Progenitor cell of endocrine pancreas (in vitro differentiated cells): ENCODE results near the gene THPO. TPM values are rescaled to one million over a fixed set of nuclear protein-coding genes. Genes with fewer than 3 reads are reported as not detected.
A peak's percentile ranks its signal among the peaks of the same experiment; 100 is the strongest.
"Not testable (repeated sequence)": the region's sequence is repeated elsewhere in the genome, so short reads cannot be mapped to it uniquely, and the experiment has no call there.

Experiments used
- DNase-seq: peaks from one replicate; pipeline ENCODE4 v3.0.0; 2021; ENCODE audit warnings: low spot score; ENCODE audit not compliant: unreplicated experiment
- H3K27ac Mint-ChIP-seq: 2 replicates; pipeline ENCODE4 v1.8.0; 2021; ENCODE audit warnings: mild to moderate bottlenecking, moderate library complexity, mixed read lengths
- H3K27me3 Mint-ChIP-seq: 2 replicates; pipeline ENCODE4 v1.8.0; 2021; ENCODE audit warnings: mixed read lengths
- H3K36me3 Mint-ChIP-seq: 2 replicates; pipeline ENCODE4 v1.8.0; 2022; ENCODE audit warnings: mixed read lengths; ENCODE audit not compliant: insufficient read depth
- H3K4me1 Mint-ChIP-seq: 2 replicates; pipeline ENCODE4 v1.8.0; 2021; ENCODE audit warnings: low read depth, mixed read lengths
- H3K4me3 Mint-ChIP-seq: 2 replicates; pipeline ENCODE4 v1.8.0; 2021; ENCODE audit warnings: low read depth, mild to moderate bottlenecking, moderate library complexity, mixed read lengths
- H3K9me3 Mint-ChIP-seq: 2 replicates; pipeline ENCODE4 v1.8.0; 2021; ENCODE audit warnings: low read depth, mixed read lengths
- total RNA-seq: library from RNA; stranded (reverse); gene quantifications from 2 replicates; pipeline ENCODE4 v1.2.1, GENCODE V29; 2021
- TF ChIP-seq, protein P1 (sequence below): fragments of 200-600 bp; sonication (generic); IDR thresholded peaks from one replicate; pipeline ENCODE4 v1.5.0; 2021; ENCODE audit warnings: antibody characterized with exemption, mild to moderate bottlenecking; ENCODE audit not compliant: unreplicated experiment

THPO gene
- total RNA-seq, 1 donor from 2014 or later = 7.1 TPM

DNA sequence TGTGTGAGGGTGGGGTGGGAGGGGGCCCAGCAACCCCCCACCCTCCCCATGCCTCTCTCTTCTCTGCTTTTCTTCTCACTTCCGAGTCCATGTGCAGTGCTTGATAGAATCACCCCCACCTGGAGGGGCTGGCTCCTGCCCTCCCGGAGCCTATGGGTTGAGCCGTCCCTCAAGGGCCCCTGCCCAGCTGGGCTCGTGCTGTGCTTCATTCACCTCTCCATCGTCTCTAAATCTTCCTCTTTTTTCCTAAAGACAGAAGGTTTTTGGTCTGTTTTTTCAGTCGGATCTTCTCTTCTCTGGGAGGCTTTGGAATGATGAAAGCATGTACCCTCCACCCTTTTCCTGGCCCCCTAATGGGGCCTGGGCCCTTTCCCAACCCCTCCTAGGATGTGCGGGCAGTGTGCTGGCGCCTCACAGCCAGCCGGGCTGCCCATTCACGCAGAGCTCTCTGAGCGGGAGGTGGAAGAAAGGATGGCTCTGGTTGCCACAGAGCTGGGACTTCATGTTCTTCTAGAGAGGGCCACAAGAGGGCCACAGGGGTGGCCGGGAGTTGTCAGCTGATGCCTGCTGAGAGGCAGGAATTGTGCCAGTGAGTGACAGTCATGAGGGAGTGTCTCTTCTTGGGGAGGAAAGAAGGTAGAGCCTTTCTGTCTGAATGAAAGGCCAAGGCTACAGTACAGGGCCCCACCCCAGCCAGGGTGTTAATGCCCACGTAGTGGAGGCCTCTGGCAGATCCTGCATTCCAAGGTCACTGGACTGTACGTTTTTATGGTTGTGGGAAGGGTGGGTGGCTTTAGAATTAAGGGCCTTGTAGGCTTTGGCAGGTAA is 32.5 kb downstream of the THPO start:
- no peaks in the 10 kb centered on the region for H3K9me3 Mint-ChIP-seq
- DNase-seq = no peak
- H3K4me1 Mint-ChIP-seq = peaks cover 15% of the 10 kb centered on the region
- no peak overlapping the region for H3K4me3 Mint-ChIP-seq
- H3K27ac Mint-ChIP-seq = no peak overlapping the region
- TF ChIP-seq, protein P1, sequence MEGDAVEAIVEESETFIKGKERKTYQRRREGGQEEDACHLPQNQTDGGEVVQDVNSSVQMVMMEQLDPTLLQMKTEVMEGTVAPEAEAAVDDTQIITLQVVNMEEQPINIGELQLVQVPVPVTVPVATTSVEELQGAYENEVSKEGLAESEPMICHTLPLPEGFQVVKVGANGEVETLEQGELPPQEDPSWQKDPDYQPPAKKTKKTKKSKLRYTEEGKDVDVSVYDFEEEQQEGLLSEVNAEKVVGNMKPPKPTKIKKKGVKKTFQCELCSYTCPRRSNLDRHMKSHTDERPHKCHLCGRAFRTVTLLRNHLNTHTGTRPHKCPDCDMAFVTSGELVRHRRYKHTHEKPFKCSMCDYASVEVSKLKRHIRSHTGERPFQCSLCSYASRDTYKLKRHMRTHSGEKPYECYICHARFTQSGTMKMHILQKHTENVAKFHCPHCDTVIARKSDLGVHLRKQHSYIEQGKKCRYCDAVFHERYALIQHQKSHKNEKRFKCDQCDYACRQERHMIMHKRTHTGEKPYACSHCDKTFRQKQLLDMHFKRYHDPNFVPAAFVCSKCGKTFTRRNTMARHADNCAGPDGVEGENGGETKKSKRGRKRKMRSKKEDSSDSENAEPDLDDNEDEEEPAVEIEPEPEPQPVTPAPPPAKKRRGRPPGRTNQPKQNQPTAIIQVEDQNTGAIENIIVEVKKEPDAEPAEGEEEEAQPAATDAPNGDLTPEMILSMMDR = peak; percentile 58
- H3K36me3 Mint-ChIP-seq = peaks cover 12% of the 10 kb centered on the region
- H3K27me3 Mint-ChIP-seq = peaks cover 10% of the 10 kb centered on the region

DNA sequence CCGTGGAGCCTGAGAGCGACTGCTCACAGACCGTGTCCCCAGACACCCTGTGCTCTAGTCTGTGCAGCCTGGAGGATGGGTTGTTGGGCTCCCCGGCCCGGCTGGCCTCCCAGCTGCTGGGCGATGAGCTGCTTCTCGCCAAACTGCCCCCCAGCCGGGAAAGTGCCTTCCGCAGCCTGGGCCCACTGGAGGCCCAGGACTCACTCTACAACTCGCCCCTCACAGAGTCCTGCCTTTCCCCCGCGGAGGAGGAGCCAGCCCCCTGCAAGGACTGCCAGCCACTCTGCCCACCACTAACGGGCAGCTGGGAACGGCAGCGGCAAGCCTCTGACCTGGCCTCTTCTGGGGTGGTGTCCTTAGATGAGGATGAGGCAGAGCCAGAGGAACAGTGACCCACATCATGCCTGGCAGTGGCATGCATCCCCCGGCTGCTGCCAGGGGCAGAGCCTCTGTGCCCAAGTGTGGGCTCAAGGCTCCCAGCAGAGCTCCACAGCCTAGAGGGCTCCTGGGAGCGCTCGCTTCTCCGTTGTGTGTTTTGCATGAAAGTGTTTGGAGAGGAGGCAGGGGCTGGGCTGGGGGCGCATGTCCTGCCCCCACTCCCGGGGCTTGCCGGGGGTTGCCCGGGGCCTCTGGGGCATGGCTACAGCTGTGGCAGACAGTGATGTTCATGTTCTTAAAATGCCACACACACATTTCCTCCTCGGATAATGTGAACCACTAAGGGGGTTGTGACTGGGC is 33.3 kb downstream of the THPO start:
- Mint-ChIP-seq H3K27ac (no peak overlapping the region), H3K4me1 (peaks cover 11% of the 10 kb centered on the region), H3K9me3 (no peaks in the 10 kb centered on the region)

GRCh38 chr3:184343200-184343876 is 34.7 kb downstream of the THPO start:
- DNase-seq = no peak
- TF ChIP-seq, protein P1 = no peak
- H3K4me3 Mint-ChIP-seq = no peak overlapping the region
- peaks cover 11% of the 10 kb centered on the region for H3K27me3 Mint-ChIP-seq
- peaks cover 7% of the 10 kb centered on the region for H3K4me1 Mint-ChIP-seq
- peaks cover 12% of the 10 kb centered on the region for H3K36me3 Mint-ChIP-seq
- no peak overlapping the region for H3K27ac Mint-ChIP-seq
- H3K9me3 Mint-ChIP-seq = no peaks in the 10 kb centered on the region

More for the DNA sequence above, 33.3 kb downstream of the THPO start:
- Mint-ChIP-seq H3K27me3 (peaks cover 10% of the 10 kb centered on the region), H3K4me3 (no peak overlapping the region), H3K36me3 (peaks cover 12% of the 10 kb centered on the region)
- no peak for DNase-seq
- TF ChIP-seq, protein P1 = no peak

- peaks cover 15% of the 10 kb centered on the region for H3K27me3 Mint-ChIP-seq
- H3K4me3 Mint-ChIP-seq = no peak overlapping the region
- TF ChIP-seq, protein P1 = no peak
- H3K36me3 Mint-ChIP-seq = peaks cover 14% of the 10 kb centered on the region
- no peaks in the 10 kb centered on the region for H3K9me3 Mint-ChIP-seq
- no peak overlapping the region for H3K27ac Mint-ChIP-seq
- no peak for DNase-seq
- peaks cover 13% of the 10 kb centered on the region for H3K4me1 Mint-ChIP-seq
Observed at GRCh38 chr3:184341925-184342324, 36.1 kb downstream of the THPO start.

DNA sequence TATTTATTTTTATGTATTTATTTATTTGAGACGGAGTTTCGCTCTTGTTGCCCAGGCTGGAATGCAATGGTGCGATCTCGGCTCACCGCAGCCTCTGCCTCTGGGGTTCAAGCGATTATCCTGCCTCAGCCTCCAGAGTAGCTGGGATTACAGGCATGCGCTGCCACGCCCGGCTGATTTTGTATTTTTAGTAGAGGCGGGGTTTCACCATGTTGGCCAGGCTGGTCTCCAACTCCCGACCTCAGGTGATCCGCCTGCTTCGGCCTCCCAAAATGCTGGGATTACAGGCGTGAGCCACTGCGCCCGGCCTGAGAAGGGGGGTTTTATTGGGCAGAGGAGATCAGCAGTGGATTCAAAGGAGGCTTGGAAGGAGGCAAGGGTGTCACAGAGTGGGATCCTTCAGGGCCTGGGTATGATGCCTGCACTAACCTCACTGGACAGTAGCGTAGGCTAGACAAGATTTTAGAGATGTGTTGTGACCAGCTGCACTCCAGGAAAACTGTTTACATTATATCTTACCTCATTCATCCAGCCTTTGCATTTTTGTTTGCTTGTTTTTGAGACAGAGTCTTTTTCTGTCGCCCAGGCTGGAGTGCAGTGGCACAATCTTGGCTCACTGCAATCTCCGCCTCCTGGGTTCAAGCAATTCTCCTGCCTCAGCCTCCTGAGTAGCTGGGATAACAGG is 38.4 kb downstream of the THPO start:
- Mint-ChIP-seq H3K4me1 (peaks cover 15% of the 10 kb centered on the region), H3K27me3 (peaks cover 15% of the 10 kb centered on the region)
- H3K4me3 Mint-ChIP-seq, DNase-seq, H3K36me3 Mint-ChIP-seq, H3K27ac Mint-ChIP-seq, H3K9me3 Mint-ChIP-seq: not testable (repeated sequence)
